Measurements from ENCODE around the gene RTL10.

Gene RTL10

DNA sequence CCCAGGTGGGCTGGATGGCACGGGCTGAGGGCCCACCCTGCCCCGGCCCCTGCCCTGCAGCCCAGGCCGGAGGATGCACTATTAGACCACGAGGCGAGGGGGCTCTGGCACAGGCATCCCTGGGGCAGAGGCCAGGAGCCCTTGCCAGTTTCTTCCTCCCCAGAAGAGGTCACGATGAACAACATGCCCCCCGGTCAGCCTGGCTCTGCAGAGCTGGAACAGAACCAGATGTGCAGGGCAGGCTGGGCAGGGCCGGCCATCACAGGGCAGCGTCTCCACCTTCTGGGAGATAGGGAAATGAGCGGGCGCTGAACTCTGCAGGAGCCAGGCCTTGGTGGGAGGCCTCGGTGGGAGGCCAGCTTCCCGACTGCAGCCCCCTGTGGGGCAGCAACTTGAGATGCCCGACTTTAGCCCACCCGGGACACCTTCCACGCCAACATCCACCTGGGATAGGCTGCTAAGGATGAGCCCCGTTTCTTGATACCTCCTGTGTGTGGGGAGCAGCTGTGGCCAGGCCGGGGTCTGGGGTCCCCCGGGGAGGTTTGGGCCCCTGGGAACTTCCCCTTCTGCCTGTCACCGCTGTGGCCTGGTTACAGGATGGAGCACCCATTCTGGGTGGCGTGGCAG lies 21.8 kb upstream of the RTL10 start:
- no peak for DNase-seq (ENCODE audit: low spot score)

DNA sequence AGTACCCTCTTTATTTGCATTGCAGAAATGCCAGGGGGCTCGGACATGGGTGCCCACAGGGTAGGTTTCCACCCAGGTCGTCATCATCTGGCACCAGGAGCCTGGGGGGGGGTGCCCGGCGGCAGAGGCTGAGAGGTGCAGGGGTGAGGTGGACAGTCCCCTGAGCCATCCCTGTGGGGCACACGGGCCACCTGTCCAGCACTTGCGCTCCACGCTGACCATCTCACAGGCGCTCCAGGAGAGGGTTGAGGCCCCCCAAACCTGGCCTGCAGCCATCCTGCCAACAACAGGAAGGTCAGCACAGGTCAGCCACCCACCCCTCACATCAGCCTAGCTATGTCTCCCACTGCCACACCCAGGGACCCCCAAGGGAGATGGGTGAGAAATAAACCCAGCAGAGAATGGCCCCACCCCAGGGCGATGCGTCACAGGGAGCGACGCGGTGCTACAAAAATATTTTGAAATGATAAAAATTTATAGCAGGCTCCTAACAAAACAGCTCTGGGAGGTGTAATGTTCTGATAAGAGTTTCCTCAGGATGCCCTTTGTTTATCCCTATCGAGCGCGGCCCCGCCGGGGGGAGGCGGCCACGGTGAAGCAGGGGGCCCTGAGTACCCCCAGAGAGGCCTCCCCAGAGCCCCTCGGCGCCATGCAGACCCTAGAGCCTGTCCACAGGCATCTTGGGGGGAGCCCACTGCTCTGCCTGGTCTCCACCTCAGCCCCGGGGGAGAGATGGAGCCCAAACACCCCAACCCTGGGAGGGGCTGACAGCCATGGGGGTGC lies 21.0 kb upstream of the RTL10 start:
- DNase-seq (ENCODE audit: low spot score): no peak

DNA sequence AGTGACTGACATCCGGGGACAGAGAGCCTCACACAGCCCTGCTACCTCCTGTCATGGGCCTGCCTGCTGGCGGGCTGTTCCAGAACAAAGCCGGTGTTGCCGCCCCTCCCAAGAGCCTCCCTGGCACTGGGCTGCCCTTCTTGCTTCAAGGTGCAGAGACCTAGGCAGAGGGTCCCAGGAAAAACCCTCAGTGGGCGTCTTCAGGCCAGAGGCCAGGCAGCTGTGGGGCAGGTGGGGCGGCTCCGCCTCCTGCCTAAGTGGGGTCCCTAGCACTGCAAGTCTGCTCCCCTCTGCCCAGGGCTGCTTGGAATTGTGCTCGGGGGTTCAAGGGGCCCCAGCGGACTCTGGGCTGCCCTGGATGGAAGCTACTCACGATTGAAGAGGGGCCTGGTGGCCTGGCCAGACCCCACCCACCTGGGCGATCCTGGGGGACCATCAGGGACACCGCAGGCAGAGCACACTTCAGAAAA lies 20.4 kb upstream of the RTL10 start:
- no peak for DNase-seq (ENCODE audit: low spot score)

DNA sequence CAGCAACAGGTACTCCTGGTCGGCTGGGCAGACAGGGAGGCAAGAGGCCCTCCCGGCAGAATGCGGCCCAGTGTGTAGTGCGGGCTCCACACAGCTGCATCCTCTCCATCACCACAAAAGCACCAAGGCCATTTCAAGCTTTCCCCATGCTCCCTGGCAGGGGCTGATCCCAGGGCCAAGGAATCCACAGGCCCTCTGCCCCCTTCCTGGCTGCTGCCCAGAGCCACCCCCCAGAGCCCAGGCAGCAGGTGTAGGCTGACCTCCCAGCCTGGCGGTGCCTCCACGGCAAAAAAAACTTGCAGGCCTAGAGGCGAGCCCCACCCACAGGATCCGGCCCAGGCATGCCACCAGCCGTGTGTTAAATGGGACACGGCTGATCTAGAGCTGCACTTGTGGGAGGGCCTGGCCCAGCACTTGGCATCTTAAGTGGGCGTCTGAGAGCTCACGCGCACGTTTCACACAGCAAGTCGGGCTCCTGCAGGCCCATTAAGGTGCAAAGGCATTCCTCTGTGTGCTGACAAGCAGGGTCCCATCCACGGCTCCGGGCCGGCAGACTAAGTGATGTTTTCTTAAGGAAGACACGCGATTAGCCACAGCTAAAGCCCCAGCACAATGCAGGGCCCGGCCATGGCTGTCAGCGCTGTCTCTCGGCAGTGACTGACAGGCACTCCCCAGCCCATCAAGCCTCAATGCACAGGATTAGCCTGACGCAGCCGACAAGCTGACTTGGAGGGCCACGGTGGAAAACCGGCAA lies 19.8 kb upstream of the RTL10 start:
- no peak for DNase-seq (ENCODE audit: low spot score)

DNA sequence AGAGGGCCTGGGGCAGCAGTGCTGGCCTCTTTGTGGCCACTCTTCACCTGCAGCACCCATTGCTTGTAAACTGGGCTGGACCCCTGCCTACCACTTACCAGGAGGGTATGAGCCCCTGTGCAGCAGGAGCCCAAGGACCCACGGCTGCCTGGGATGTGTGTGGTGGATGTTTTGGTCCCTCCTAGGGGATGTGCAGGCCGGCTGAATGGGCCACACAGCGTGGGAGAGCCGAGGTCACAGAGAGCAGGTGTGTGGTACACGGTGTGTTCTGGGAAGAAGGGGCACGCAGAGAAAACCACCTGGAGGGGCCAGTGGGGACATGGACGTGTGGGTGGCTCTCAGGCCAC lies 19.3 kb upstream of the RTL10 start:
- no peak for DNase-seq (ENCODE audit: low spot score)

DNA sequence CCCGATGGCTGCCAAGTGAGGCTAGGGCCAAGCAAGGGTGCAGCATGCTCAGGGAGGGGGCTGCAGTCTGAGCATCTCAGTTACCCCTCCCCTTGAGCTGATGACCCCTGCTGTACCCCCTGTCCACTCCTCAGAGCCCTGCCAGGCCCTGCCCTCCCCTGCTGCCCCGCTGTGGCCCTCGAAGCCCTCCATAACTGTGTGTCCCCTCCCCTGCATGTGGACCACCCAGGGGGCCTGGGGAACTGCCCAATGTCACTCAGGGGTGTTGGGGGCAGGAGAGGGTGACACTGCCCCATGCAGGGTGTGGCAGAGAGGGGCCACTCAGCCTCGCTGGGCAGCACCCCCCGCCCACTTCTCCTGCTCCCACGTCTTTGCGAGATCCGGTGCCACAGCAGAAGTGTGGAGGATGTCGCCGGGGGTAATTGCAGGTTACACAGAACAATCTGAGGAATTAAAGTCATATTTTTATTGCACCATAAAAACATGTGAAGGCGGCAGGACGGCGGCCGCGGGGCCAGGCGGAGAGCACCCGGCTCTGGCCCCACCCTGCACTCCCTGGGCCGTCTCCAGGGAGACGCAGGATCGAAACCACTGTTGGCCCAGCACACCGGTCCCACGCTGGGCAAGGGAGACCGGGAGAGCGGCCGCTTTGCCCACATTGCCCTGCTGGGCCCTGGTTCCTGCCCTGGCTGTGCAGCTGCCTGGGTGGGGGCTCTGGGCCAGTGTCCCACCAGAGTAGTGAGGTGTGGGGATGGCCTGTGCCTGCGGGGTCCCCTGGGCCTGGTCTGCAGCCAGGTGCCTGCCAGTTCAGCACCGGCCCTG lies 18.7 kb upstream of the RTL10 start:
- no peak for DNase-seq (ENCODE audit: low spot score)

DNA sequence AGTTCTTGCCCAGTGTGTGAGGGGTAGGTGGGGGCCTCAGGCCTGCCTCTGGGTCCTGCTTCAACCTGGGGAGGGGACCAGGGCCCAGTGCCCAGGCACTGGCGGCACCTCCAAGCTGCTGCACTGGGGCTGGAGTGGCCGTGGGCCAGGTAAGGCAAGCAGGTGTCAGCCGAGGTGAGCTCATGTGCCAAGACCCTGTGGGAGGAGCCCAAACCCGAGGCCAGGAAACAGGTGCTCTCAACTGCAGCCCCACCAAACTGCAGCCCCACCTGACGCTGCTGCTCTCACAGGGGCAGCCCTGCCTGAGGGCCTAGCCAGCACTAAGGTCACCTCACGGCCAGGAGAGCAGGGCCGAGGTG lies 18.1 kb upstream of the RTL10 start:
- DNase-seq (ENCODE audit: low spot score): no peak

DNA sequence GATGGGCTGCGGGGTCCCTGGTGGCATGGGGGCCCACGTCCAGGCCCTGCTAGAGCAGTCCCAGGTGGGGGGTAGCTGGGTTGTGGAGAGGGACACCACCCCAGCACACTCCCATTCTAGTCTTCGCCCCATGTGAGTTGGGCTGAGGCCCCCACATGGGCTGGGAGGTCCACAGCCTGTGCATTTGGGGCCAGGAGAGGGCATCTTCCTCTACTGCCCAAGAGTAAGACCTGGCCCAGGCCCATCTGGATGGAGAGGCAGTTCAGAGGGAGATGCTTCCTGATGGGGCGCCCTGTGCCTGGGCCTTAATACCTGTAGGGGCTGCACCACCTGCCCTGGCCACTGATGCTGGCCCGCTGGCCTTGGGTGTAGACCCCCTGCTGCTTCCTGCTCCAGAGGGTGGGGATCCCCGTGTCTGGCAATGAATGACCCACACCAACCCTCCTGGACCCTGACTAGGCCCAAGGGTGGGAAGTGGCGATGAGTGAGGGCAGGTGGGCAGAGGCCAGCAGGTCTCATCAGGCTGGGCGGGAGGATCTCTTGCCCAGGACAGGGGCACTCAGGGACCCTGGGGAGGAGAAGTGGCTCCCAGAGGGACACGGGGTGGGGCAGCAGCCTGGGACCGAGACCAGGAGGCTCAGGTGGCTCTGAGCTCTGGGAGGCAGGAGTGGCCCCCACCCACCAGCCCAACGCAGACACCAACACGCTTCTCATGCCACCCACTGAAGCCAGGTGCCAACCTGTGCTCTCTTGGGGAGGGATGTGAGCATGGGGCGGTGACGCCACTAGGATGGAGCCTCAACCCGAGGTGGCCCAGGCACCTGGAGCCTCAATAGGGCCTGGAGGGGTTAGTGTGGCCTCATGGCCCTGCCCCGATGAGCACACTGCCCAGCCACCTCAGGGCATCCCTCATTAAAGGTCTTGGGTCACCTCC lies 17.4 kb upstream of the RTL10 start:
- DNase-seq (ENCODE audit: low spot score): no peak

DNA sequence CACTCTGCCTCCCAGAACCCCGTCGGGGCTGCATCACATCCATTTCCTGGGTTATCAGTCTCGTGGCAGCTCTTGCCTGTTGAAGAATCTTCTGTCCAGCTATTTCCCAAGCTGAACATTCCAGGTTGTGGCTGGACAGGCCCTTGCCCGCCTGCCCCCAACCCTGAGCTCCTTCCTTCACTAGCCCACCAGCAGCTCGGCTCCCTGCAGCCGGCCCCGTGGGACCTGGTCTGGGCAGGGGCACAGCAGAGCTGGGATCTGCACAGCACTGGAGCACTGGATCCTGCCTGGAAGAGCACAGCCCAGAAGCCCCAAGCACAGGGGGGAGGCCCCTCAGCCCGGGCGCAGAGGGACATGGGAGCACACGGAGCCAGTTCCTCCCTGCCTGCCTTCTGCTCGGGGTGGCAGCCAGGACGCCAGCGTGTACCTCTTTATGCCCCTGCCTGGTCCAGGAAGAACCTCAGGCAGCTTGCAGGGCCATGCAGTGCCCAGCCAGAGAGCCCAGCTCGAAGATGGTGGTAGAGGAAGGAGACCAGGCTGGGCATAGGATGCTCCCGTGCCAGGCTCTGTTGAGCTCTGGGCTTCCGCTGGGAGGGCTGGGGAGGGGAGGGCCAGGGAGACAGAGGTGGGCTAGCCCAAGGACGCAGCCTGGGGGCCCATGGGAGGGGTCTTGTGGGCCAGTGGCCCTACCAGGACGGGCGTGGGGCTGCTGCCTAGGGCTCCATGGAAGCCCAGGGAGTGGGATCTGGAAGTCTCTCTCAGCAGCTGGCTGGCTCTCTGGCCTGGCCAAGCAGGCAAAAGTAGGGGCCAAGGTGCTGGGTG lies 16.6 kb upstream of the RTL10 start:
- no peak for DNase-seq (ENCODE audit: low spot score)

DNA sequence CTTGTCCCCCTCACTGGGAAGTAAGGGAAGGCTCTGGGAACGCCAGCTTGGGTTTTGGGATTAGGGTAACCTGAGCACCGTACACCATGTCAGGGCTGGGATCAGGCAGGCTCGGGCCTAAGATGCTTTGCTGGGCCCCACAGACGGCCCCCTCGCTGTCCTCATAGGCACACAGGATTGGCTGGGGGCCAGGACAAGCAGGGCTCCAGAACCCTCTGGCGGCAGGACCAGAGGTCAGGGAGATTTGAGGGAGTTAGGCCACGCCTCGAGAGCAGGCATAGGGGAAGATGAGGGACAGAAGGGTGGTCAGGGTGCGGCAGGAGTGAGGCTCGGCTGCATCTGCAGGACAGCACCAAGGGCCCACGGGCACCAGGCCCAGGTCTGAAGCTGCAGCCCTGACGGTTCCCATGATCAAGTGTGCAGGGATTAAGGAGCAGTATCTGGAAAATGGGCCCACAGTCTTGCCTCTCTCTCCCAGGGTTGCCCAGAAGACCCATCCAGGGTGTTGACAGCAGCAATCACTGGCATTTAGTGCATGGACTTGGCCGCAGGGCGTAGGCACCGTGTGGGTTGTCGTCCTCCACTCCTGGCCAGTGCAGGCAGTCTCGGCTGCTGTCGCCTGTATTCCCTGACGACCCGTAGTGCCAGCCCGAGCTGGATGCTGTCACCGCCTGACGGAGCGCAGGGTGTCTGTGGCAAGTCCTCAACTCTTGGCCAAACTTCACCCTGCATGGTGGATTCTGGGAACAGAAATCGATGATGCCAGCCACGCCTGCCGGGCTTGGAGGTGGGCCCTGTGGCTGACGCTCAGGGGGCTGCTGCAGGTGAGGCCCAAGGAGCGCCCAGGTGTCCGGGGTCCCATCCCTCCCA lies 15.7 kb upstream of the RTL10 start:
- no peak for DNase-seq (ENCODE audit: low spot score)

DNA sequence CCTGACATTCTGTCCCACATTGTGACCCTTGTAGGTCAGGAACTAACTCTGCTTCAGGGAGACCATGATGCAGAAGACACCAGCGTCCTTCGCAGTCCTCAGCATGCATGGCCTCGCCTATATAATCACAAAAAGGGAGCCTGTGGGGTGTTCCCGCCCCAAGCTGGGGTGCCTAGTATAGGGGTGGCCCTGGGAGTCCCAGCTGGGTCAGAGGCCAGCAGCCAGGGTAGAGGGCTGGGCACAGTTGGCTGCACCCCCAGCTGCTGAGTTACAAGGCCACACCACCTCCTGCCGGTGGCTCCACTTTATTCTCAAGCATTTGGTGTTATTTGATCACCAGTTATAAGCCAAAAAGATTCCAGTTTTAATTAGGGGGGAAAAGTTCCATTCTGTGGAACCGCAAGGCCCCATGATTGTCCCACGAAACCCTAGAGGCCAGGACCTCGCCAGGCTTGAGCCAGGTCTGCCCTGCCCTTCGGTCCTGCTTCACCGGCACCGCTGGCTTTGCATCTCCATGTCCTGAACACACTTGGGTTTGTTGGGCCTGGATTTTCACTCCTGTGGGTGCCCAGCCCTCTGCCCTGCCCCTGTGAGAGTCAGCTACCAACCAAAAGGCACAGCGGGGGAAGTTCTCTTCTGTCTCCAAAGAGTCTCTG lies 15.0 kb upstream of the RTL10 start:
- no peak for DNase-seq (ENCODE audit: low spot score)

DNA sequence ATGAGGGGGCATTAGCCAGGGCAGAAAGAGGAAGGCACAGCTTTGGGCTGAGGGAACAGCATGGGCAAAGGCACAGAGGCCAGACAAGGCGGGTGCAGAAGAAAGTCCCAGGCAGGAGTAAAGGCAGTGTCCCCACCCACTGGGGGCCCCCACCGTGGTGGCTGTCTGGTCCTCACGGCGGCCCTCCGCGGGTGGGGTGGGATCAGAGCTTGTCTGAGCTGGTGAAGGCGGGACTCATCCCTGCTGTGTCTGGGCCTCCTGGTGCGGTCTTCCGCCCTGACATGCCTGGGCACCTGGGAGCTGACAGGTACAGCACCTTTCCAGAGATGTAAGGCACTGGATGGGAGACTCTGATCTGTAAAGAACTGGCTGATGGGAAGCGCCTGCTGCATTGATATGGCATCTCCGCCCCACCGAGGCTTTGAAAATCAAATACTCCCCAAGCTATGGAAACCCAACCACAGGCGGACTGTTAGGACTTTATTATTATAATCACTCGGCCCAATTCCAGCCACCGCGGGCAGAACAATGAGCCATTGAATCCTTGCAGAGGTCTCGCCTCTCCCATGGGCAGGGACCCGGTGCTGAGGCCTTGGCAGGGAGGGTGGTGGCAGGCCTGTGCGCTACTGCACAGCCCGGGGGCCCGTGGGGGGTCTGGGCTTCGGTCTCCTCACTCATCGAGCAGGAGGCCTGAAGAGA lies 14.2 kb upstream of the RTL10 start:
- DNase-seq (ENCODE audit: low spot score): no peak

DNA sequence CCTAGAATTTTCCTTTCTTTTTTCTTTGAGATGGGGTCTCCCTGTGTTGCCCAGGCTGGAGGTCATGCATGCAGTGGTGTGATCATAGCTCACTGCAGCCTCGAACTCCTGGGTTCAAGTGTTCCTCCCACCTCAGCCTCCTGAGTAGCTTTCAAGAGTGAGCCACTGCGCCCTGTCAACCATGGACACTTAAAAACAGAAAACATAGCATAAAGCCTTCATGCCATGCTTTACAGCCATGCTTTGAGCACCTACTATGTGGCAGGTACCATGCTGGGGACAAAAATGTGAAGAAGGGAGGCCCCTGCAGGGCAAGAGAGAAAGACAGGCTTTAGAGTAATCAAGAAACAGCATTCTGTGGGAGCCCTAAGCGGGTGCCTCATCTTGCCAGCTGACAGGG lies 13.7 kb upstream of the RTL10 start:
- DNase-seq (ENCODE audit: low spot score): no peak

DNA sequence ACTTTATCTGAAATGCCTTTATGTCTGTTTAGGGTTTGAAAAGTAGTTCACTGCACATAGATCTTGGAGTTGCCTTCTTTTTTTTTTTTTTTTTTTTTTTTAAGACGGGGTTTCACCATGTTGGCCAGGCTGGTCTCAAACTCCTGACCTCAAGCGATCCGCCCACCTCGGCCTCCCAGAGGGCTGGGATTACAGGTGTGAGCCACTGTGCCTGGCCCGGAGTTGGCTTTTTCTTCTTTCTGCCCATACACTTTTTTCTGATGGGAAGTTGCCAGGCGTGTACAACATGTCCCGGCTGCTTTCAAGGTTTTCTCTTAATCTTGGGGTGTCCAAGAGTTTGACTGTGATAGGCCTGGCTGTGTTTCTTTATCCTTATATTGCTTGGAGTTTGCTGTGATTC lies 12.9 kb upstream of the RTL10 start:
- DNase-seq (ENCODE audit: low spot score): no peak

DNA sequence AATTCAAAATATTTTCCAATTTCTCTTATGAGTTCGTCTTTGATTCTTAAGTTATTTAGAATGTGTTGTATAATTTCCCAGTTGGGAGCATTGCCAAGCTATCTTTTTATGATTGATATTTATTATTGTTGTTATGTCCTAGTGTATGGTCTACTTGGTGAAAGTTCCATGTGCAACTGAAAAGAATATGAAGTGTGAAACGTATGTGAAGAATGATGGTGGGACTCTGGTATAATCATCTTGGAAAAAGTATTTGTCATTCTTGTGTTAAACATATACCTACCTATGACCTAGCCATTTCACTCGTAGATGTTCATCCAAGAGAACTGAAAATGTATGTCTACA lies 12.0 kb upstream of the RTL10 start:
- DNase-seq (ENCODE audit: low spot score): no peak

DNA sequence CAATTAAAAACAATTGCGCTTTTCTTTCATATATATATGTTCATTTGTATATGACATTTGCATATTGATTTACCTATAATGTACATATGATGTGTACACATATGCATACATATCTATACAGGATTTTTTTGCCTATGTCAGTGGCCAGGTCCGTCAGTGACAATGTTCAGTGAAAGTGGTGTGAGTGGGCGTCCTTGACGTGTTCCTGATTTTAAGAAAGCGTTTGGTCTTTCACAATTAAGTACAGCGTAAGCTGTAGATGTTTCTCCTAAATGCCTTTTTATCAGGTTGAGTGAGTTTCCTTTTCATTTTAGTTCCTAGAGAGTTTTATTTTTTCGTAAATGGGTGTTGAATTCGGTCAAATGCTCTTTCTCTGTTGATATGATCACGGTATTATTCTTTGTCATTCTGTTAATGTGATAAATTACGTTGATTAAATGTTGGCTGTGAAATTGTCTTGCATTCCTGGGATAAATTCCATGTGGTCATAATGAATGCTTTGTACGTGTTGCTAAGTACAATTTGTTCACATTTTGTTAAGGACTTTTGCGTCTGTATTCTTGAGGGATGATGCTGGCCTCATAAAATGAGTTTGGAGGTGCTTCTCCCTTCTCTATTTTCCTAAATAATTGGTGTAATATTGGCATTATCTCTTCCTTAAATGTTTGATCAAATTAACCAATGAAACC lies 10.6 kb upstream of the RTL10 start:
- DNase-seq (ENCODE audit: low spot score): no peak

DNA sequence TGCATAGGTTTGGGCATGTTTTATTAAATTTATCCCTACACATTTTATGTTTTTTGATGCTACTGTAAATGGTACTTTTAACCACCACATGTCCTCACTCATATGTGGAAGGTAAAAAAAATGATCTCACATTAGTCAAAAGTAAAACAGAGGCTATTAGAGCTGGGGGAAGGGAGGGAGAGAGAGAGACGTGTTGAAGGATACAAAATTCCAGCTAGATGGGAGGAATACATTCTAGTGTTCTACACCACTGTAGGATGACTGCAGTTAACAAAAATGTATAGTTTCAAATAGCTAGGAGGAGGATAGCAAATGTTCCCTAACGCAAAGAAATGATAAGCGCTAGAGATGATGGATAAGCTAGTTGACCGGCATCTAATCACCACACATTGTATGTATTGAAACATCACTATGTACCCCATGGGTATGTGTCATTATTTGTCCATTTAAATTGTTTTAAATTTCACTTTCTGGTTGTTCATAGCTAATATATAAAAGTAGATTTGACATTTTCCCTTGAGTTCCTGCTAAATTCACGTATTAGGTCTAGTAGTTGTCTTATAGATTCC lies 9.9 kb upstream of the RTL10 start:
- DNase-seq (ENCODE audit: low spot score): no peak

All from AG08396 (cell line).